Adrenal gland (tissue), 12 donors: ENCODE measurements around the gene SIM1. TPM values are rescaled to one million over a fixed set of nuclear protein-coding genes. Genes with fewer than 3 reads are reported as not detected.

Source experiments
- DNase-seq, 7 donors: peaks; one replicate each; pipeline ENCODE4 v3.0.0-alpha.2; 2019 to 2020
- H3K27ac ChIP-seq, 5 donors: fragments of 200-600 bp; sonication (generic) in 4 of 5; 1 replicate in 3 of 5; 2 replicates in 2 of 5; pipeline versions ENCODE4 v1.5.1 to v1.8.0; 2016 to 2020; ENCODE audit warnings: mild to moderate bottlenecking in 1 of 5
- H3K27me3 ChIP-seq: fragments of 200-600 bp; 2 replicates; pipeline ENCODE4 v1.8.0; 2021
- H3K36me3 ChIP-seq, 2 donors: fragments of 200-600 bp; replicated peaks in 1 of 2; 1 replicate in 1 of 2; 2 replicates in 1 of 2; pipeline versions ENCODE4 v1.5.1 to v1.8.0; 2018 to 2022
- H3K4me1 ChIP-seq, 2 donors: fragments of 200-600 bp; replicated peaks in 1 of 2; 1 replicate in 1 of 2; 2 replicates in 1 of 2; pipeline versions ENCODE4 v1.5.1 to v1.8.0; 2018 to 2021
- H3K4me3 ChIP-seq, 4 donors: fragments of 200-600 bp; sonication (generic) in 3 of 4; one replicate each; pipeline ENCODE4 v1.5.1; 2016 to 2018
- H3K9me3 ChIP-seq, 3 donors: fragments of 200-600 bp; sonication (generic) in 1 of 3; replicated peaks in 1 of 3; 1 replicate in 2 of 3; 2 replicates in 1 of 3; pipeline versions ENCODE4 v1.5.1 to v1.8.0; 2016 to 2021
- POLR2A ChIP-seq, 2 donors: fragments of 450-650 bp; IDR thresholded peaks; one replicate each; pipeline ENCODE4 v1.6.1; 2017; ENCODE audit warnings: antibody characterized with exemption in 2 of 2, mild to moderate bottlenecking in 2 of 2, moderate library complexity in 1 of 2
- WGBS, 4 donors: extraction: QIAGEN DNeasy Blood & Tissue Kit in 2 of 4; methylation state at CpG; one replicate each; pipeline versions ENCODE4 v1.1.5 to v1.1.7; 2013 to 2017; 5-methylcytosine and 5-hydroxymethylcytosine counted together
- intact Hi-C, 2 donors: fragments of 100-400 bp; cut with DNase I; formaldehyde crosslinking; loops; one replicate each; pipeline versions ENCODE4 v1.14.1 to v1.15.0; 2022 to 2023
- polyA plus RNA-seq, 3 donors: library from polyadenylated mRNA; stranded (reverse); fragments of 200-250 nt in 2 of 3; fragments of 350-450 nt in 1 of 3; fragmentation: Illumina TruSeq in 1 of 3; extraction: RNeasy Lipid Tissue Mini Kit (QIAGEN cat#74804) in 1 of 3; gene quantifications; one replicate each; pipeline ENCODE4 v1.2.3, GENCODE V29; 2013 to 2014
- total RNA-seq, 9 donors: library from RNA; depleted of rRNA in 4 of 9; stranded (reverse); fragments of >200 nt in 4 of 9; fragments of 120-200 nt in 1 of 9; fragmentation: NEBNext Ultra II Directional in 1 of 9; extraction: Animal tissue kit (Norgen Biotek cat#: 25700) in 1 of 9; gene quantifications; one replicate each; pipeline versions ENCODE4 v1.1.0 to v1.2.4, GENCODE V29; 2013 to 2023
- TF ChIP-seq, protein P1 (sequence below), 6 experiments: fragments of 450-650 bp in 4 of 6; fragments of 200-600 bp in 2 of 6; sonication (generic) in 1 of 6; IDR thresholded peaks; 1 replicate in 5 of 6; 2 replicates in 1 of 6; pipeline versions ENCODE4 v1.5.1 to v1.8.0; 2016 to 2021; ENCODE audit warnings: antibody characterized with exemption in 6 of 6, mild to moderate bottlenecking in 2 of 6, moderate library complexity in 1 of 6
- donor health status: healthy with polysubstance abuse.
- donor health status: Bipolar disorder and iron deficiency.
- donor health status: DM: yes; HTN: yes; CAD: no.
- donor health status: DM: no; HTN: no; CAD: no.
- donor health status: DM: no; HTN: no; CAD: no.
- donor health status: DM: yes; HTN: yes; CAD: no.

The SIM1 gene
- total and polyA plus RNA-seq, 12 donors = not detected

DNA sequence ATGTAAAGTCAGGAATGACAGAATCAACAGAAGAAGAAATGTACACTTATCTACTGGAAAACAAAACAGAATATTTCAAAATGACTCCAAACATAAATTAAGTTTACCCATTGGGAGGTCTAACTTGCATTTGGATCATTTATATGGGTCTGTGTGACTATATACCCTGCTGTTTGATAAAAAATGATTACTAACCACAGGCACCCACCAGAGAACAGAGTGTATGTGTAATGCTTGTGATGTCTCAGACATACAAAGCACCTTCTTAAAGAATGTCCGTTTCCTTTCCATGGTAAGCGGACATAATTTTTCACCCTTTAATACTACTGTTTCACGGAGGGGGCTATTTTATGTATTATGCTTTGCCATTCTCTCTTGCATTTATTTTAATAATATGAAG, 19.2 kb downstream of the SIM1 start:
- TF ChIP-seq, protein P1, sequence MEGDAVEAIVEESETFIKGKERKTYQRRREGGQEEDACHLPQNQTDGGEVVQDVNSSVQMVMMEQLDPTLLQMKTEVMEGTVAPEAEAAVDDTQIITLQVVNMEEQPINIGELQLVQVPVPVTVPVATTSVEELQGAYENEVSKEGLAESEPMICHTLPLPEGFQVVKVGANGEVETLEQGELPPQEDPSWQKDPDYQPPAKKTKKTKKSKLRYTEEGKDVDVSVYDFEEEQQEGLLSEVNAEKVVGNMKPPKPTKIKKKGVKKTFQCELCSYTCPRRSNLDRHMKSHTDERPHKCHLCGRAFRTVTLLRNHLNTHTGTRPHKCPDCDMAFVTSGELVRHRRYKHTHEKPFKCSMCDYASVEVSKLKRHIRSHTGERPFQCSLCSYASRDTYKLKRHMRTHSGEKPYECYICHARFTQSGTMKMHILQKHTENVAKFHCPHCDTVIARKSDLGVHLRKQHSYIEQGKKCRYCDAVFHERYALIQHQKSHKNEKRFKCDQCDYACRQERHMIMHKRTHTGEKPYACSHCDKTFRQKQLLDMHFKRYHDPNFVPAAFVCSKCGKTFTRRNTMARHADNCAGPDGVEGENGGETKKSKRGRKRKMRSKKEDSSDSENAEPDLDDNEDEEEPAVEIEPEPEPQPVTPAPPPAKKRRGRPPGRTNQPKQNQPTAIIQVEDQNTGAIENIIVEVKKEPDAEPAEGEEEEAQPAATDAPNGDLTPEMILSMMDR (IDR thresholded peaks at IDR 0.05) = no peak
- no peak for TF ChIP-seq POLR2A (IDR thresholded peaks at IDR 0.05)
- no peak overlapping the region for H3K4me3 ChIP-seq
- H3K9me3 ChIP-seq = no peaks in the 10 kb centered on the region
- 36 to 54% (median 43%) methylated on average over 3 of the region's 3 CpGs for WGBS, 4 donors
- no peaks in the 10 kb centered on the region for H3K36me3 ChIP-seq
- H3K27me3 ChIP-seq = peaks cover 68% of the 10 kb centered on the region
- intact Hi-C loops = no loop called here
- no peak for DNase-seq
- peaks cover 0 to 6% of the 10 kb centered on the region in 2 donors for H3K4me1 ChIP-seq
- no peak overlapping the region for H3K27ac ChIP-seq

DNA sequence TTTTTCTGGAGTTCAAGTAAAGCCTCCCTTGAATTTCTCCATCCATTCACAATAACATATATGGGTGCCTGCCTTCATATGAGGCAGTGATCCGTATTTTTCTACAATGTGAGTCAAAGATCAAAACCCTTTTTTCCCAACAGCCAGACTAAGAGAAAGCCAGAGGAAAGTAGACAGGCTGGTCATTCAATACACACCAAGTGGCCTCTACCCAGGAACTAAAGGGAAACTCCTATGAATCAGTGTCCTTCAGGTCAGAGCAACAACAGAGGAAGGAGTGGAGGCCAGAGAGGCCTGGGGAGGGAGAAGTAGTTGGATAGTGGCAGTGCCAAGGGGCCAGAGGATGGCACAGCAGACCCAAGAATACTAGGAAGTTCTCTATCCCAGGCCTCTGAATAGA, 23.8 kb downstream of the SIM1 start:
- H3K4me3 ChIP-seq = no peak overlapping the region
- peaks cover 25% of the 10 kb centered on the region for H3K27me3 ChIP-seq
- no peaks in the 10 kb centered on the region for H3K4me1 ChIP-seq
- no peaks in the 10 kb centered on the region for H3K36me3 ChIP-seq
- H3K27ac ChIP-seq = no peak overlapping the region
- intact Hi-C loops = no loop called here
- H3K9me3 ChIP-seq = no peaks in the 10 kb centered on the region
- WGBS, 4 donors = 51 to 65% (median 55%) methylated on average over 1 of the region's 1 CpG
- no peak for DNase-seq
- TF ChIP-seq, protein P1 (IDR thresholded peaks at IDR 0.05) = no peak
- no peak for TF ChIP-seq POLR2A (IDR thresholded peaks at IDR 0.05)

DNA sequence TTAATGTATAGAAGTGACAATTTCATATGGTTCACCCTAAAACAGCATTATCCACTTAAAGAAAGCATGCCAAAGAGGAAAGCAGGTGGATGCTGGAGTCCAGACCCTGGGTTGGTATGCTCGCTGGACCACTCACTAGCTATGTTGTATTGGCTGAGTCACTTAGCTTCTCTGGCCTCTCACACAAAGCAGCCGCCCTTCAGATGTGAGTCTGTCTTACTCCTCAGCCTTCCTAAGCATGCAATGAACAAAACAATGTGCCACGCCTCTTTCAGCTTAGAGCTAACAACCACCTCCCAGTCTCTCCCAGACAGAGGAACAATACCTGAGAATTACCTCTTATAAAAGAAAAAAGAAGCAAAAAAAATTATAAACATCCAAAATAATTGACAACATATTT, 29.4 kb downstream of the SIM1 start:
- no peak overlapping the region for H3K4me3 ChIP-seq
- no peaks in the 10 kb centered on the region for H3K9me3 ChIP-seq
- no peak for DNase-seq
- no peaks in the 10 kb centered on the region for H3K27me3 ChIP-seq
- WGBS, 4 donors = 66 to 87% (median 75%) methylated on average over 3 of the region's 3 CpGs
- H3K4me1 ChIP-seq = no peaks in the 10 kb centered on the region
- TF ChIP-seq POLR2A (IDR thresholded peaks at IDR 0.05) = no peak
- TF ChIP-seq, protein P1 (IDR thresholded peaks at IDR 0.05) = no peak
- intact Hi-C loops = no loop called here
- H3K27ac ChIP-seq = no peak overlapping the region
- no peaks in the 10 kb centered on the region for H3K36me3 ChIP-seq

DNA sequence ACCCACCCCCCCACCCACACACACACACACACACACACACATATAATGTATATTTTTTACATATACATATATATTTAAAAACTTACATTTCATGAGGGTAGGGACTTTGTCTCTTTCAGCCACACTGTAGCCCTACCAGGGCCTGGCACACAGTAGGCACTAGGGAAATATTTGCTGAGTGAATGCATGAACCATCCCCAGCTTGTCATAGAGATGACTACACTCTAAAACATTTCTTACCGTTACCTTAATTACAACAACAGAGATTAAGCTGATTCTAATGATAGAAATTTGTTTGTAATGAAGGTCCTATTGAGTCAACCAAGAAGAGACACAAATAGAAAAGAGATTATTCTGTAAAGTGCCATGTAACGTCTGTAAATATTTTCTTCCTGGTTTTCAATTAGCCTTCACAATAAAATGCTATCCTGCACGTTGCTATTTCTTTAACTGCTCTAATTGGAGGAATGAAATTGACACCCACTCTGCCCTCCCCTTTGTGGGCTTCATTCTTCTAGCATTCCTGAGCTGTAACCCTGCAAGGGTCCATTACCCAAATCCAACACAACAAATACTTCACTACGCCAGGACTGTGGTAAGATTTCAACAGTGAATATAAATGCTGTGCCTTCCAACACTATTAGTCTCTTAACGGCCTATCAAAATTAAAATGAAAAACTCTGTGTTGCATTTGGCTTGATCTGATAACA, 30.8 kb downstream of the SIM1 start:
- intact Hi-C loops = no loop called here
- 51 to 66% (median 60%) methylated on average over 5 of the region's 5 CpGs for WGBS, 4 donors
- DNase-seq = no peak

More for the DNA sequence above, 30.8 kb downstream of the SIM1 start:
- H3K4me1 ChIP-seq = no peaks in the 10 kb centered on the region
- no peaks in the 10 kb centered on the region for H3K9me3 ChIP-seq
- no peaks in the 10 kb centered on the region for H3K36me3 ChIP-seq
- H3K27ac ChIP-seq = no peak overlapping the region
- TF ChIP-seq POLR2A (IDR thresholded peaks at IDR 0.05) = no peak
- TF ChIP-seq, protein P1 (IDR thresholded peaks at IDR 0.05) = no peak
- H3K4me3 ChIP-seq = no peak overlapping the region
- H3K27me3 ChIP-seq = no peaks in the 10 kb centered on the region
